HG02588 (cell line): Measurements from ENCODE around the gene ADGRL2.

ENCODE experiments used
- ATAC-seq: cut with Tn5 transposase; IDR thresholded peaks from one replicate; pipeline ENCODE4 v1.9.1; 2021; ENCODE audit warnings: mild to moderate bottlenecking, moderate library complexity; ENCODE audit not compliant: unreplicated experiment

Gene ADGRL2

GRCh38 chr1:81976539-81976938, 175.8 kb downstream of the ADGRL2 start:
- no peak for ATAC-seq

- no peak for ATAC-seq
Observed at GRCh38 chr1:81978945-81979344, 178.2 kb downstream of the ADGRL2 start.

GRCh38 chr1:81982523-81982922, 181.8 kb downstream of the ADGRL2 start:
- no peak for ATAC-seq

GRCh38 chr1:81989524-81989923, 188.8 kb downstream of the ADGRL2 start:
- ATAC-seq = no peak

- ATAC-seq = no peak
Observed at GRCh38 chr1:81990241-81990640, 189.5 kb downstream of the ADGRL2 start.

- no peak for ATAC-seq
Observed at GRCh38 chr1:81998165-81998564, 197.4 kb downstream of the ADGRL2 start.

- ATAC-seq = no peak
Observed at GRCh38 chr1:81999364-81999763, 198.6 kb downstream of the ADGRL2 start.

GRCh38 chr1:82000221-82000620, 199.5 kb downstream of the ADGRL2 start:
- no peak for ATAC-seq

- ATAC-seq = no peak
Observed at GRCh38 chr1:82001345-82001744, 200.6 kb downstream of the ADGRL2 start.

GRCh38 chr1:82007804-82008203, 207.1 kb downstream of the ADGRL2 start:
- ATAC-seq = no peak

GRCh38 chr1:82013702-82014101, 213.0 kb downstream of the ADGRL2 start:
- ATAC-seq = no peak

- no peak for ATAC-seq
Observed at GRCh38 chr1:82015444-82015843, 214.7 kb downstream of the ADGRL2 start.

GRCh38 chr1:82018319-82018718, 217.6 kb downstream of the ADGRL2 start:
- no peak for ATAC-seq

- no peak for ATAC-seq
Observed at GRCh38 chr1:82019508-82019907, 218.8 kb downstream of the ADGRL2 start.

GRCh38 chr1:82030830-82031229, 230.1 kb downstream of the ADGRL2 start:
- no peak for ATAC-seq

GRCh38 chr1:82032068-82032467, 231.3 kb downstream of the ADGRL2 start:
- no peak for ATAC-seq

GRCh38 chr1:82034812-82035211, 234.1 kb downstream of the ADGRL2 start:
- no peak for ATAC-seq
